ENCODE results near the gene STX18.

Gene STX18

GRCh38 chr4:4446434-4446833 is 95.4 kb downstream of the STX18 start:
- H3K4me3 ChIP-seq (ENCODE audit: low read depth, low read length) = no peak overlapping the region
- H3K27me3 ChIP-seq (ENCODE audit: control insufficient read depth, insufficient read depth, low read length) = no peaks in the 10 kb centered on the region
- H3K4me1 ChIP-seq (ENCODE audit: control insufficient read depth, insufficient read depth, low read length) = no peaks in the 10 kb centered on the region
- H3K9ac ChIP-seq (ENCODE audit: low read depth, low read length) = no peak overlapping the region
- H3K9me3 ChIP-seq (ENCODE audit: control insufficient read depth, insufficient read depth, low read length) = no peaks in the 10 kb centered on the region
- no peaks in the 10 kb centered on the region for H3K36me3 ChIP-seq (ENCODE audit: control insufficient read depth, insufficient read depth, low read length)

- H3K4me3 ChIP-seq (ENCODE audit: low read depth, low read length) = no peak overlapping the region
- H3K9me3 ChIP-seq (ENCODE audit: control insufficient read depth, insufficient read depth, low read length) = no peaks in the 10 kb centered on the region
- no peaks in the 10 kb centered on the region for H3K4me1 ChIP-seq (ENCODE audit: control insufficient read depth, insufficient read depth, low read length)
- H3K36me3 ChIP-seq (ENCODE audit: control insufficient read depth, insufficient read depth, low read length) = no peaks in the 10 kb centered on the region
- H3K9ac ChIP-seq (ENCODE audit: low read depth, low read length) = no peak overlapping the region
- no peaks in the 10 kb centered on the region for H3K27me3 ChIP-seq (ENCODE audit: control insufficient read depth, insufficient read depth, low read length)
Observed at GRCh38 chr4:4443821-4444220, 98.0 kb downstream of the STX18 start.

GRCh38 chr4:4440333-4441061 is 101.4 kb downstream of the STX18 start:
- Histone ChIP-seq H3K27me3 (ENCODE audit: control insufficient read depth, insufficient read depth, low read length) (no peaks in the 10 kb centered on the region), H3K36me3 (ENCODE audit: control insufficient read depth, insufficient read depth, low read length) (no peaks in the 10 kb centered on the region), H3K4me3 (ENCODE audit: low read depth, low read length) (no peak overlapping the region), H3K4me1 (ENCODE audit: control insufficient read depth, insufficient read depth, low read length) (no peaks in the 10 kb centered on the region), H3K9ac (ENCODE audit: low read depth, low read length) (no peak overlapping the region), H3K9me3 (ENCODE audit: control insufficient read depth, insufficient read depth, low read length) (no peaks in the 10 kb centered on the region)

GRCh38 chr4:4439782-4440181 is 102.1 kb downstream of the STX18 start:
- H3K36me3 ChIP-seq (ENCODE audit: control insufficient read depth, insufficient read depth, low read length) = no peaks in the 10 kb centered on the region
- no peaks in the 10 kb centered on the region for H3K27me3 ChIP-seq (ENCODE audit: control insufficient read depth, insufficient read depth, low read length)
- no peak overlapping the region for H3K4me3 ChIP-seq (ENCODE audit: low read depth, low read length)
- no peaks in the 10 kb centered on the region for H3K4me1 ChIP-seq (ENCODE audit: control insufficient read depth, insufficient read depth, low read length)
- no peaks in the 10 kb centered on the region for H3K9me3 ChIP-seq (ENCODE audit: control insufficient read depth, insufficient read depth, low read length)
- H3K9ac ChIP-seq (ENCODE audit: low read depth, low read length) = no peak overlapping the region

- Histone ChIP-seq H3K4me3 (ENCODE audit: low read depth, low read length) (no peak overlapping the region), H3K9me3 (ENCODE audit: control insufficient read depth, insufficient read depth, low read length) (no peaks in the 10 kb centered on the region), H3K4me1 (ENCODE audit: control insufficient read depth, insufficient read depth, low read length) (no peaks in the 10 kb centered on the region), H3K36me3 (ENCODE audit: control insufficient read depth, insufficient read depth, low read length) (no peaks in the 10 kb centered on the region), H3K27me3 (ENCODE audit: control insufficient read depth, insufficient read depth, low read length) (no peaks in the 10 kb centered on the region), H3K9ac (ENCODE audit: low read depth, low read length) (no peak overlapping the region)
Observed at GRCh38 chr4:4438891-4439290, 103.0 kb downstream of the STX18 start.

GRCh38 chr4:4437798-4438470 is 103.9 kb downstream of the STX18 start:
- no peak overlapping the region for H3K9ac ChIP-seq (ENCODE audit: low read depth, low read length)
- H3K4me3 ChIP-seq (ENCODE audit: low read depth, low read length) = no peak overlapping the region
- no peaks in the 10 kb centered on the region for H3K9me3 ChIP-seq (ENCODE audit: control insufficient read depth, insufficient read depth, low read length)
- no peaks in the 10 kb centered on the region for H3K27me3 ChIP-seq (ENCODE audit: control insufficient read depth, insufficient read depth, low read length)
- no peaks in the 10 kb centered on the region for H3K4me1 ChIP-seq (ENCODE audit: control insufficient read depth, insufficient read depth, low read length)
- H3K36me3 ChIP-seq (ENCODE audit: control insufficient read depth, insufficient read depth, low read length) = no peaks in the 10 kb centered on the region

DNA sequence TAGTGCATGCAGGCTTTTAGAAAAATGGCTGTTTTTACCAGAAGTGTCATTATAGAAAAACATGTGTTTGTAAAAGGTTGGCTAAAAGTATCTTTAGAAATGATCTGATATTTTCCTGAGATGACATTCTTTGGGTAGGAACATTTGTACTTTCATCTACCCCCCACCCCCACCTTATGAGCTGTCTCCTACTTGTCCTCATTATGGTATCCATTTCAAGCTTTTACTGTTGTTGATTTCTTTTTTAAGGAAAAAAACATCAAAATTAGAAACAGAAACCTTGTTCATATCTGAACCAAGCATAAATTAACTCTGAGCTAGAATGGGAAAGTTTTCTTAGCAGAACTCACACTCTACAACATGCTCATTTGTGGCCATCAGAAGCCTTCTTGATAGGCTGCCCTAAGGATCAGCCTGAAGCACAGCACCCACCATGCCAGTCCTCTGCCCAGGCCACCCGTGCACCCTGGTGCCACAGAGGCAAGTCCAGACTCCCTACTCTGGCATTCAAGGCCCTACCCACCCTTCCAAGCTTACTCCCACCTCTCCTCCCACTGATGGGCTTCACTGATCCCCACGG is 105.5 kb downstream of the STX18 start:
- Histone ChIP-seq H3K9me3 (ENCODE audit: control insufficient read depth, insufficient read depth, low read length) (no peaks in the 10 kb centered on the region), H3K4me3 (ENCODE audit: low read depth, low read length) (no peak overlapping the region), H3K9ac (ENCODE audit: low read depth, low read length) (no peak overlapping the region), H3K4me1 (ENCODE audit: control insufficient read depth, insufficient read depth, low read length) (no peaks in the 10 kb centered on the region), H3K27me3 (ENCODE audit: control insufficient read depth, insufficient read depth, low read length) (no peaks in the 10 kb centered on the region), H3K36me3 (ENCODE audit: control insufficient read depth, insufficient read depth, low read length) (peaks cover 2% of the 10 kb centered on the region)

- Histone ChIP-seq H3K9me3 (ENCODE audit: control insufficient read depth, insufficient read depth, low read length) (no peaks in the 10 kb centered on the region), H3K27me3 (ENCODE audit: control insufficient read depth, insufficient read depth, low read length) (no peaks in the 10 kb centered on the region), H3K9ac (ENCODE audit: low read depth, low read length) (no peak overlapping the region), H3K4me3 (ENCODE audit: low read depth, low read length) (no peak overlapping the region), H3K4me1 (ENCODE audit: control insufficient read depth, insufficient read depth, low read length) (no peaks in the 10 kb centered on the region), H3K36me3 (ENCODE audit: control insufficient read depth, insufficient read depth, low read length) (peaks cover 2% of the 10 kb centered on the region)
Observed at GRCh38 chr4:4433941-4434340, 107.9 kb downstream of the STX18 start.

- H3K9me3 ChIP-seq (ENCODE audit: control insufficient read depth, insufficient read depth, low read length) = no peaks in the 10 kb centered on the region
- peaks cover 5% of the 10 kb centered on the region for H3K4me1 ChIP-seq (ENCODE audit: control insufficient read depth, insufficient read depth, low read length)
- peaks cover 2% of the 10 kb centered on the region for H3K36me3 ChIP-seq (ENCODE audit: control insufficient read depth, insufficient read depth, low read length)
- H3K4me3 ChIP-seq (ENCODE audit: low read depth, low read length) = no peak overlapping the region
- no peaks in the 10 kb centered on the region for H3K27me3 ChIP-seq (ENCODE audit: control insufficient read depth, insufficient read depth, low read length)
- no peak overlapping the region for H3K9ac ChIP-seq (ENCODE audit: low read depth, low read length)
Observed at GRCh38 chr4:4432341-4433125, 109.3 kb downstream of the STX18 start.

DNA sequence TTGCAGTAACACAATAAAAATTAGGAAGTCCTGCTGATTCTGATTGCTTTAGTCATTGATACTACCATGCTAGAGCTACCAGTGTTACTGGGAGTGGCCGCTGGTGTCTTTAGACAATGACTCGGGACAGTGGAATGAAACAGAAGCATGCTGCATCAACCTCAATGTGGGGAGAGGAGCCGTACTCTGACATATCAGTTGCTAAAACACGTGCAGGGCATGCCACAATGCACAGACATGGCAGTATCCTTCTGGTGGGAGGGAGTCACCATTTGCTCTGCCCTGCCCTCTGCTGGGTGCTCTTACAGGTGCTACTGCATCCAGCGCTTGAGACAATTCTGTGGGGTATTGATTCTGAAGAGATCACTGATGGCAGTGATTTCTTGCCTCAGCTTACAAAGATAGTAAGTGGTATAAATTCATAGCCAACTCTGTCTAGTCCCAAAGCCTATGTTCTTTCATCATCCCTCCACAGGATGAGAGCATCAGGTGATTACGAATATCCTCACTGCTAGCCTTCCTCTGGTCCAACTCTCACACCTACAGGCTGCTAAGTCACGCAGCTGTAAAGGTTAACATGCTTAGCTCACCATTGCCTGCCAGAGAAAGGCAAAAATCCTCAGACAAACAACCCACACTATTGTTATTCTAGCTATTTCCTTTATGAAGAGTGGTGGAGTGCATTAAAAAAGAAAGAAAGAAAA is 111.2 kb downstream of the STX18 start:
- H3K9me3 ChIP-seq (ENCODE audit: control insufficient read depth, insufficient read depth, low read length) = no peaks in the 10 kb centered on the region
- H3K27me3 ChIP-seq (ENCODE audit: control insufficient read depth, insufficient read depth, low read length) = no peaks in the 10 kb centered on the region
- peaks cover 2% of the 10 kb centered on the region for H3K36me3 ChIP-seq (ENCODE audit: control insufficient read depth, insufficient read depth, low read length)
- peaks cover 20% of the 10 kb centered on the region for H3K4me1 ChIP-seq (ENCODE audit: control insufficient read depth, insufficient read depth, low read length)
- no peak overlapping the region for H3K4me3 ChIP-seq (ENCODE audit: low read depth, low read length)
- H3K9ac ChIP-seq (ENCODE audit: low read depth, low read length) = no peak overlapping the region

All from iPS-15b (cell line).